ENCODE results near the gene LACTB. TPM values are rescaled to one million over a fixed set of nuclear protein-coding genes. Genes with fewer than 3 reads are reported as not detected.
A peak's percentile ranks its signal among the peaks of the same experiment; 100 is the strongest.

The LACTB gene
- total and polyA plus RNA-seq, 10 of the 15 experiments (the other 5 are each of a cell fraction or from before 2014, with no cell fraction given) = 5.0 to 35.3 (median 16.6) TPM

- no peaks in the 10 kb centered on the region for H3K27me3 ChIP-seq (replicated peaks in 1 of 2; ENCODE audit: control insufficient read depth in 2 of 2, insufficient read depth in 2 of 2, low read length in 1 of 2)
- peak within 1 kb of the TSS; percentile 75 for H3K4me2 ChIP-seq (ENCODE audit: control insufficient read depth, insufficient read depth)
- peak within 1 kb of the TSS; percentile 95 for H2AFZ ChIP-seq (ENCODE audit: control insufficient read depth, low read depth, low read length)
- peak; percentile 95 for ATAC-seq
- peaks cover 34% of the 10 kb centered on the region for H3K79me2 ChIP-seq (ENCODE audit: control insufficient read depth, insufficient read depth, low read length)
- peak; percentile 95 for FAIRE-seq
- no peaks in the 10 kb centered on the region; the same call in 2 of the 3 replicates for H3K9me3 ChIP-seq (replicated peaks; ENCODE audit: control insufficient read depth, insufficient read depth, low read length)
- peak within 1 kb of the TSS; percentile 78 for H3K4me3 ChIP-seq
- WGBS (ENCODE audit: insufficient coverage, insufficient replicate concordance, low lambda C conversion rate, missing lambda C conversion rate) = 1% methylated on average over 52 of the region's 60 CpGs
- ChIA-PET RAD21 (ENCODE audit: unreplicated experiment) (interaction anchor here (0.6 to 3.4 kb wide), 9 partner anchors 10 to 120 kb away, joined by 3 to 16 read pairs (median 3); partner anchors contain the start of gene APH1B), SMC1A (ENCODE audit: uncharacterized antibody, unreplicated experiment) (interaction anchor here (0.8 to 6.0 kb wide), 12 partner anchors 18 to 135 kb away, joined by 3 to 39 read pairs (median 3); no protein-coding TSS in a partner anchor), CTCF (interaction anchor here (0.6 to 2.3 kb wide), 9 partner anchors 11 to 245 kb away, joined by 3 to 7 read pairs (median 3); no protein-coding TSS in a partner anchor), POLR2A (interaction anchor here (0.6 to 2.7 kb wide), 12 partner anchors 10 to 95 kb away, joined by 3 to 22 read pairs (median 4); partner anchors contain the start of gene RAB8B)
- intact Hi-C loops (cut with micrococcal nuclease; ENCODE audit: unreplicated experiment) = loop anchor here (2.0 to 10.0 kb wide), 5 partner anchors 32 to 248 kb away; partner anchors contain the start of genes APH1B, LACTB and RAB8B
- peak; percentile 77 for DNase-seq (ENCODE audit: low read depth, low spot score)
- no TSS peak for BruUV-seq (replicated peaks)
- H3K4me1 ChIP-seq (ENCODE audit: control insufficient read depth, insufficient read depth, low read length) = peaks cover 10% of the 10 kb centered on the region
- peaks cover 0 to 13% of the 10 kb centered on the region in 2 experiments; a peak in 1 of 4 replicates for H3K36me3 ChIP-seq (ENCODE audit: control insufficient read depth in 2 of 2, insufficient read depth in 2 of 2, low read length in 1 of 2)
- peak within 1 kb of the TSS; percentile 96 for H3K27ac ChIP-seq (ENCODE audit: control insufficient read depth, insufficient read depth)
- peak within 1 kb of the TSS; percentile 96 for H3K9ac ChIP-seq (ENCODE audit: control insufficient read depth, insufficient read depth, low read length)
- in situ Hi-C loops (cut with MboI) = no loop called here
- no peaks in the 10 kb centered on the region for H4K20me1 ChIP-seq (ENCODE audit: control insufficient read depth, insufficient read depth)
- TF ChIP-seq NBN (IDR thresholded peaks at IDR 0.05) = peak; percentile 95
- no peak for TF ChIP-seq ESRRA (IDR thresholded peaks at IDR 0.05; ENCODE audit: low read length)
- TF ChIP-seq BCLAF1 (IDR thresholded peaks at IDR 0.05) = no peak
- TF ChIP-seq, protein P1, sequence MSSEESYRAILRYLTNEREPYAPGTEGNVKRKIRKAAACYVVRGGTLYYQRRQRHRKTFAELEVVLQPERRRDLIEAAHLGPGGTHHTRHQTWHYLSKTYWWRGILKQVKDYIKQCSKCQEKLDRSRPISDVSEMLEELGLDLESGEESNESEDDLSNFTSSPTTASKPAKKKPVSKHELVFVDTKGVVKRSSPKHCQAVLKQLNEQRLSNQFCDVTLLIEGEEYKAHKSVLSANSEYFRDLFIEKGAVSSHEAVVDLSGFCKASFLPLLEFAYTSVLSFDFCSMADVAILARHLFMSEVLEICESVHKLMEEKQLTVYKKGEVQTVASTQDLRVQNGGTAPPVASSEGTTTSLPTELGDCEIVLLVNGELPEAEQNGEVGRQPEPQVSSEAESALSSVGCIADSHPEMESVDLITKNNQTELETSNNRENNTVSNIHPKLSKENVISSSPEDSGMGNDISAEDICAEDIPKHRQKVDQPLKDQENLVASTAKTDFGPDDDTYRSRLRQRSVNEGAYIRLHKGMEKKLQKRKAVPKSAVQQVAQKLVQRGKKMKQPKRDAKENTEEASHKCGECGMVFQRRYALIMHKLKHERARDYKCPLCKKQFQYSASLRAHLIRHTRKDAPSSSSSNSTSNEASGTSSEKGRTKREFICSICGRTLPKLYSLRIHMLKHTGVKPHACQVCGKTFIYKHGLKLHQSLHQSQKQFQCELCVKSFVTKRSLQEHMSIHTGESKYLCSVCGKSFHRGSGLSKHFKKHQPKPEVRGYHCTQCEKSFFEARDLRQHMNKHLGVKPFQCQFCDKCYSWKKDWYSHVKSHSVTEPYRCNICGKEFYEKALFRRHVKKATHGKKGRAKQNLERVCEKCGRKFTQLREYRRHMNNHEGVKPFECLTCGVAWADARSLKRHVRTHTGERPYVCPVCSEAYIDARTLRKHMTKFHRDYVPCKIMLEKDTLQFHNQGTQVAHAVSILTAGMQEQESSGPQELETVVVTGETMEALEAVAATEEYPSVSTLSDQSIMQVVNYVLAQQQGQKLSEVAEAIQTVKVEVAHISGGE (CRISPR knock-in tag; IDR thresholded peaks at IDR 0.05) = no peak
- peak; percentile 46; the same call in 1 of the 2 replicates for TF ChIP-seq MEF2A (IDR thresholded peaks at IDR 0.05; ENCODE audit: insufficient read depth, low read depth, low read length)
- no peak; the same call in 1 of the 2 replicates for TF ChIP-seq FOXM1 (IDR thresholded peaks at IDR 0.05; ENCODE audit: low read depth, low read length)
- TF ChIP-seq PAX5 (IDR thresholded peaks at IDR 0.05; ENCODE audit: borderline replicate concordance, low read depth, low read length) = peak; percentile 49; the same call in 1 of the 2 replicates
- TF ChIP-seq, protein P2, sequence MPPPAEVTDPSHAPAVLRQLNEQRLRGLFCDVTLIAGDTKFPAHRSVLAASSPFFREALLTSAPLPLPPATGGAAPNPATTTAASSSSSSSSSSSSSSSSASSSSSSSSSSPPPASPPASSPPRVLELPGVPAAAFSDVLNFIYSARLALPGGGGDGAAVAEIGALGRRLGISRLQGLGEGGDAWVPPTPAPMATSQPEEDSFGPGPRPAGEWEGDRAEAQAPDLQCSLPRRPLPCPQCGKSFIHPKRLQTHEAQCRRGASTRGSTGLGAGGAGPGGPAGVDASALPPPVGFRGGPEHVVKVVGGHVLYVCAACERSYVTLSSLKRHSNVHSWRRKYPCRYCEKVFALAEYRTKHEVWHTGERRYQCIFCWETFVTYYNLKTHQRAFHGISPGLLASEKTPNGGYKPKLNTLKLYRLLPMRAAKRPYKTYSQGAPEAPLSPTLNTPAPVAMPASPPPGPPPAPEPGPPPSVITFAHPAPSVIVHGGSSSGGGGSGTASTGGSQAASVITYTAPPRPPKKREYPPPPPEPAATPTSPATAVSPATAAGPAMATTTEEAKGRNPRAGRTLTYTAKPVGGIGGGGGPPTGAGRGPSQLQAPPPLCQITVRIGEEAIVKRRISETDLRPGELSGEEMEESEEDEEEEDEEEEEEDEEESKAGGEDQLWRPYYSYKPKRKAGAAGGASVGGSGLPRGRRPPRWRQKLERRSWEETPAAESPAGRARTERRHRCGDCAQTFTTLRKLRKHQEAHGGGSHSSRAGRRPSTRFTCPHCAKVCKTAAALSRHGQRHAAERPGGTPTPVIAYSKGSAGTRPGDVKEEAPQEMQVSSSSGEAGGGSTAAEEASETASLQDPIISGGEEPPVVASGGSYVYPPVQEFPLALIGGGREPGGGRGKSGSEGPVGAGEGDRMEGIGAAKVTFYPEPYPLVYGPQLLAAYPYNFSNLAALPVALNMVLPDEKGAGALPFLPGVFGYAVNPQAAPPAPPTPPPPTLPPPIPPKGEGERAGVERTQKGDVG (CRISPR knock-in tag; IDR thresholded peaks at IDR 0.05) = no peak
- no peak for TF ChIP-seq NFYB (IDR thresholded peaks at IDR 0.05; ENCODE audit: insufficient read depth, low read depth, low read length)
- TF ChIP-seq TARDBP (IDR thresholded peaks at IDR 0.05; ENCODE audit: borderline replicate concordance) = no peak
Observed at GRCh38 chr15:63157118-63157843, 35.6 kb downstream of the LACTB start, which contains the start of gene RPS27L. Gene RPS27L, minus strand, starts transcription at chr15:63157477. Its CDS starts 72 bp downstream, at chr15:63157405.
